ENCODE results near the gene IFI27. TPM values are rescaled to one million over a fixed set of nuclear protein-coding genes. Genes with fewer than 3 reads are reported as not detected.

Gene IFI27
- total and polyA plus RNA-seq, 2 of the 8 experiments (the other 6 are each of a cell fraction or from before 2014, with no cell fraction given): 0.76 to 2.2 TPM

DNA sequence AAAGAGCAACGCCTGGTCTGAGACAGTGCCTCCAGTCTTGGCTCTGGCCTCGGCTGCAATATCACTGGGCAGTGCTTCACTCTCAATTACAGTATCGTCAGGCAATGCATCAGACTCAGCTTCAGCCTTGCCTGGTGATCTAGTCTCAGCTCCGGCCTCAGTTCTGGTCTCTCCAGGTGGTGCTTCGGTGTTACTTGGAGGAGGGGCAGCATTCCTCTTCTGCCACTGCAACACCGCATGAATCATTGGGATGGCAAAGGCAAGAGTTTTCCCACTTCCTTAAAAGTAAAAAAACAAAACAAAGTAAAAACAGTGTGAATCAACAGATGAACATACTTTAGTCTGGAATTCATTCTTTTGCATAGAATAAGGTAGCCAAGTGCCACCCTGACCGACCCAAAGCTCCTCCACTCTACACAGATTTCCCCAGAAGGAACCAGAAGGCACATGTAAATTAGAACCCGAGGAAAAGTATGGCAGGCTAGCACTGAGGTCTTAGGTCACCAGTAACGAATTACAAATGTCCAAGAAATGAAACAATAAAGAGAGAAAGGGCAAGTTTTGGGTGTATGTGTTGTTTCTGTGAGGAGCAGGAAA lies 48.1 kb upstream of the IFI27 start:
- Histone ChIP-seq H2BK120ac (replicated peaks; ENCODE audit: low read depth, low read length) (no peak overlapping the region), H4K5ac (ENCODE audit: insufficient read length, low read depth, low read length) (no peak overlapping the region), H3K4me2 (ENCODE audit: insufficient read depth in 1 of 2, low read depth in 2 of 2, low read length in 2 of 2) (no peak overlapping the region; a peak in 1 of 4 replicates), H3K9me3 (ENCODE audit: insufficient read depth in 2 of 2, low read depth in 1 of 2, low read length in 1 of 2) (no peaks in the 10 kb centered on the region), H2BK5ac (ENCODE audit: low read depth, low read length) (no peak overlapping the region), H3K36me3 (ENCODE audit: control insufficient read depth in 2 of 4, insufficient read depth in 4 of 4, low read length in 3 of 4) (peaks cover 15 to 43% (median 38%) of the 10 kb centered on the region in 4 experiments), H2AK5ac (ENCODE audit: low read depth, low read length) (no peak overlapping the region), H3K27me3 (replicated peaks in 1 of 4; ENCODE audit: control insufficient read depth in 3 of 4, extremely low read depth in 1 of 4, insufficient read depth in 3 of 4, low read length in 3 of 4) (no peaks in the 10 kb centered on the region), H3K4ac (replicated peaks; ENCODE audit: insufficient read length, low read depth, low read length) (no peak overlapping the region), H3K9ac (replicated peaks in 1 of 4; ENCODE audit: extremely low read depth in 1 of 4, low read depth in 3 of 4, low read length in 3 of 4) (no peak overlapping the region), H2BK12ac (ENCODE audit: low read depth, low read length) (no peak overlapping the region), H2AFZ (ENCODE audit: low read length) (no peak overlapping the region), H3K79me2 (ENCODE audit: control insufficient read depth in 1 of 2, insufficient read depth in 2 of 2, low read length in 2 of 2) (peaks cover 0 to 49% of the 10 kb centered on the region in 2 experiments; a peak in 2 of 4 replicates), H3K56ac (replicated peaks; ENCODE audit: insufficient read length, low read depth, low read length) (no peak overlapping the region), H3K18ac (ENCODE audit: extremely low read depth, low read length) (no peak overlapping the region; the same call in 1 of the 2 replicates), H3K14ac (ENCODE audit: insufficient read length) (no peak overlapping the region), H3K4me1 (replicated peaks in 1 of 4; ENCODE audit: control insufficient read depth in 3 of 4, insufficient read depth in 4 of 4, low read length in 3 of 4) (peaks cover 0 to 7% (median 3%) of the 10 kb centered on the region in 4 experiments; a peak in 3 of 7 replicates), H2BK15ac (ENCODE audit: low read length) (no peak overlapping the region), H3K23ac (ENCODE audit: insufficient read length) (no peak overlapping the region), H3K79me1 (ENCODE audit: low read depth, low read length) (peaks cover 4% of the 10 kb centered on the region), H4K20me1 (replicated peaks in 1 of 2; ENCODE audit: control insufficient read depth in 1 of 2, insufficient read depth in 2 of 2, low read length in 2 of 2) (peaks cover 9 to 12% of the 10 kb centered on the region in 2 experiments), H2BK20ac (ENCODE audit: low read length) (no peak overlapping the region), H4K8ac (ENCODE audit: extremely low read depth, insufficient read depth, low read length) (no peak overlapping the region), H3K27ac (ENCODE audit: low read depth, low read length) (no peak overlapping the region), H3K4me3 (ENCODE audit: extremely low read depth in 1 of 4, insufficient read depth in 2 of 4, low read depth in 3 of 4, low read length in 4 of 4) (no peak overlapping the region), H4K91ac (replicated peaks; ENCODE audit: insufficient read length, low read length) (no peak overlapping the region), H3K23me2 (ENCODE audit: low read depth, low read length) (no peaks in the 10 kb centered on the region; the same call in 1 of the 2 replicates)
- ChIA-PET POLR2A (ENCODE audit: partially characterized antibody) (no interaction called here), CTCF (ENCODE audit: partially characterized antibody) (interaction anchor here (1.3 to 17.4 kb wide), 3 partner anchors 11 to 78 kb away, joined by 3 to 148 read pairs (median 16); no protein-coding TSS in a partner anchor)
- no peak for FAIRE-seq
- no peak for DNase-seq (ENCODE audit: low read depth in 1 of 2, low spot score in 2 of 2)
- WGBS, 2 experiments (ENCODE audit: extremely low coverage in 1 of 2, insufficient coverage in 1 of 2, insufficient read length in 1 of 2, insufficient replicate concordance in 2 of 2, low coverage in 1 of 2, low lambda C conversion rate in 2 of 2, missing lambda C conversion rate in 1 of 2): 72% methylated on average over 9 of the region's 9 CpGs; no CpG with 5 or more reads in 1 of the 2 experiments
- TF ChIP-seq, protein P1, sequence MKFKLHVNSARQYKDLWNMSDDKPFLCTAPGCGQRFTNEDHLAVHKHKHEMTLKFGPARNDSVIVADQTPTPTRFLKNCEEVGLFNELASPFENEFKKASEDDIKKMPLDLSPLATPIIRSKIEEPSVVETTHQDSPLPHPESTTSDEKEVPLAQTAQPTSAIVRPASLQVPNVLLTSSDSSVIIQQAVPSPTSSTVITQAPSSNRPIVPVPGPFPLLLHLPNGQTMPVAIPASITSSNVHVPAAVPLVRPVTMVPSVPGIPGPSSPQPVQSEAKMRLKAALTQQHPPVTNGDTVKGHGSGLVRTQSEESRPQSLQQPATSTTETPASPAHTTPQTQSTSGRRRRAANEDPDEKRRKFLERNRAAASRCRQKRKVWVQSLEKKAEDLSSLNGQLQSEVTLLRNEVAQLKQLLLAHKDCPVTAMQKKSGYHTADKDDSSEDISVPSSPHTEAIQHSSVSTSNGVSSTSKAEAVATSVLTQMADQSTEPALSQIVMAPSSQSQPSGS (IDR thresholded peaks at IDR 0.05; ENCODE audit: low read length): no peak
- TF ChIP-seq RXRA (IDR thresholded peaks at IDR 0.05; ENCODE audit: insufficient read depth, low read depth, low read length): no peak
- TF ChIP-seq RFX5 (IDR thresholded peaks at IDR 0.05; ENCODE audit: borderline replicate concordance, low read depth, low read length): no peak
- TF ChIP-seq, protein P2, sequence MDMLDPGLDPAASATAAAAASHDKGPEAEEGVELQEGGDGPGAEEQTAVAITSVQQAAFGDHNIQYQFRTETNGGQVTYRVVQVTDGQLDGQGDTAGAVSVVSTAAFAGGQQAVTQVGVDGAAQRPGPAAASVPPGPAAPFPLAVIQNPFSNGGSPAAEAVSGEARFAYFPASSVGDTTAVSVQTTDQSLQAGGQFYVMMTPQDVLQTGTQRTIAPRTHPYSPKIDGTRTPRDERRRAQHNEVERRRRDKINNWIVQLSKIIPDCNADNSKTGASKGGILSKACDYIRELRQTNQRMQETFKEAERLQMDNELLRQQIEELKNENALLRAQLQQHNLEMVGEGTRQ (IDR thresholded peaks at IDR 0.05; ENCODE audit: low read length): no peak
- no peak for TF ChIP-seq BRCA1 (IDR thresholded peaks at IDR 0.05; ENCODE audit: low read depth, low read length)
- no peak for TF ChIP-seq TAF7 (optimal IDR thresholded peaks at IDR 0.05; ENCODE audit: borderline replicate concordance, low read depth, low read length)
- TF ChIP-seq TAF1 (IDR thresholded peaks at IDR 0.05; ENCODE audit: low read depth, low read length): no peak
- no peak for TF ChIP-seq TCF12 (IDR thresholded peaks at IDR 0.05; ENCODE audit: low read depth, low read length)
